LNCaP clone FGC (cell line): ENCODE data around the gene THRSP.
"Not testable (repeated sequence)": the region's sequence is repeated elsewhere in the genome, so short reads cannot be mapped to it uniquely, and the experiment has no call there.

Experiments
- DNase-seq: peaks from one replicate; pipeline ENCODE4 v3.0.0-alpha.2; 2011; ENCODE audit warnings: low read depth
- H3K4me3 ChIP-seq: 2 replicates; pipeline ENCODE4 v1.5.1; 2011; ENCODE audit warnings: mild to moderate bottlenecking, low read depth, low read length, control low read depth
- CTCF ChIP-seq: IDR thresholded peaks from 2 replicates; pipeline ENCODE4 v1.5.1; 2012; ENCODE audit warnings: mild to moderate bottlenecking; ENCODE audit not compliant: control insufficient read depth, insufficient read depth; ENCODE audit errors: extremely low read depth

The THRSP gene, protein sequence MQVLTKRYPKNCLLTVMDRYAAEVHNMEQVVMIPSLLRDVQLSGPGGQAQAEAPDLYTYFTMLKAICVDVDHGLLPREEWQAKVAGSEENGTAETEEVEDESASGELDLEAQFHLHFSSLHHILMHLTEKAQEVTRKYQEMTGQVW

DNA sequence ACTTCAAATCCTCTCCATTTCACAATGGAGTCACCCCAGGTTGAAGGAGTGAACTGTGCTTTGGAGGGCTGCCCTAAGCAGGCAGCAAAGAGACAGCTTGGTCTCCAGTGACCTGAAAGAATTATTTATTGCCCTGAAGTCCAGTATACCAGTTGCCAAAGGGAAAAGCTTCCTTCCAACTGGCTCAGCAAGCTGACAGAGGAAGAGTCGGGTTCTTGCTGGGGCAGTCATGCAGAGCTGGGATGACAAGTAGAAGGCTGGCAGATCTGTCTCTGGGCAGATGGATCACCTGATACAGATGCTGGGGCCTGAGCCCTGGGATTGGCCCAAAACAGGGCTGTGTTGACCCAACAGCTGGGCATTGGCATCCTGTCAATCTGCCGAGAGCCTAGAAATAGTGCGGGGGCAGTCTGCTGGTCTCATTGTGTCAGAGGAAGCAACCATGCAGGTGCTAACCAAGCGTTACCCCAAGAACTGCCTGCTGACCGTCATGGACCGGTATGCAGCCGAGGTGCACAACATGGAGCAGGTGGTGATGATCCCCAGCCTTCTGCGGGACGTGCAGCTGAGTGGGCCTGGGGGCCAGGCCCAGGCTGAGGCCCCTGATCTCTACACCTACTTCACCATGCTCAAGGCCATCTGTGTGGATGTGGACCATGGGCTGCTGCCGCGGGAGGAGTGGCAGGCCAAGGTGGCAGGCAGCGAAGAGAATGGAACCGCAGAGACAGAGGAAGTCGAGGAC lies at the start of gene THRSP:
Gene THRSP, plus strand, starts transcription at position 422 of the 742 bp plus-strand sequence. Its CDS starts 21 bp downstream, at position 443.
- no peak within 1 kb of the TSS for H3K4me3 ChIP-seq
- DNase-seq: peak; percentile 50
- no peak for TF ChIP-seq CTCF

GRCh38 chr11:78014937-78015520 lies 48.6 kb upstream of the THRSP start:
- H3K4me3 ChIP-seq, DNase-seq: not testable (repeated sequence)

DNA sequence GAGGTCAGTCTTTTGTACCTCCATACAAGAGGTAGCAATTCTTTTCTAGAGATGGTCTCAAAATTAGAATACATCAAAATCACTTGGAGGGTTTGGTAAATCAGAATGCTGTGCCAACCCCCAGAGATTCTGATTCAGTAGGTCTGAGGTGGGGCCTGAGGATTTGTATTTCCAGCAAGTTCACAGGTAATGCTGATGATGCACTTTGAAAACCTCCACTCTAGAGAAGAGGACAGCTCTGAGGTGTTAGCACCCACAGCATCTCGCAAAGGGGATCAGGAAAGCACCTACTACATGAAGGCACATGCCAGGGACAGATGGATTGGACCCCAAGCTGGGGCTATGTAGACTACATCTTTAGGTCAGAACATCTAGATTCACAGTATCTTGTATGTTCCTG lies 47.8 kb upstream of the THRSP start:
- TF ChIP-seq CTCF: no peak
- no peak overlapping the region for H3K4me3 ChIP-seq
- DNase-seq: no peak

DNA sequence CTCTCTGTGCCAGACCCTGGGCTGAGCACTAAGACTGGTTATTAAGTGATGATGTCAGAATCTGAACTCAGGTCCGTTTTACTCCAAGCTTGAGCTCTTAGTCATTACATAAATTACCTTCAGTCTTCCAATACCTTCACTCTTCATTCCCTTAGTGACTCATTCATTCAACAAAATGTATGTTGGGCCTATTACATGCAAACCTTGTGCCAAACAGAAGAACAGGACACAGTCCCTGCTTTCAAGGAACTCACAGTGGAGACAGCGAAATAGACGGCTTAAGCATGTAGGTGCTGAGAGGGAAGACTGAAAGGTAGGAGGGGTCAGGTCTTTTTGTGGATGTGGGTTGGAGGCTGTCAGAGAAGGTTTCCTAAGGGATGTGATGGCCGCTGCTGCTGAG lies 43.9 kb upstream of the THRSP start:
- no peak overlapping the region for H3K4me3 ChIP-seq
- no peak for TF ChIP-seq CTCF
- DNase-seq: no peak

DNA sequence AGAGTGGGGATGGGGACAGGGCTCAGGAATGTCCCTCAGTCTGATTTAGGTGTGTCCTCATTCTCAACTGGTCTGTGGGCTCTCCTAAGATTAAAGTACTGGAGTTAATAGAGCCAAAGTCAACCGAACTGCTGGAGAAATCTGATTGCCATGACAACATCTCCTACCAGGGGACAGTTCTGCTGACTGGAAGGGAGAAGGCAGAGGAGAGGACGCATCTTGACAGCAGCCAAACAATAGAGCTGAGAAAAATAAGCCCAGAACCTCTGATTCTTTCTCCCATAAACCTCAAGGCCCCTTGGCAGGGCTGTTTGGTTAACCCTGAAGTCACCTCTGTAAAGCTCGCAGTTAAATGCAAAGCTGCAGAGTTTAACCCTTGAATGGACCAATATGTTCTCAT lies 43.4 kb upstream of the THRSP start:
- H3K4me3 ChIP-seq: no peak overlapping the region
- DNase-seq: no peak
- no peak for TF ChIP-seq CTCF

- H3K4me3 ChIP-seq: no peak overlapping the region
- TF ChIP-seq CTCF: no peak
- no peak for DNase-seq
Observed at GRCh38 chr11:78021611-78022010, 42.0 kb upstream of the THRSP start.
